ENCODE measurements around the gene FKTN. TPM values are rescaled to one million over a fixed set of nuclear protein-coding genes. Genes with fewer than 3 reads are reported as not detected.

Gene FKTN
- total RNA-seq, 1 experiment from 2014 or later = 17.3 TPM

DNA sequence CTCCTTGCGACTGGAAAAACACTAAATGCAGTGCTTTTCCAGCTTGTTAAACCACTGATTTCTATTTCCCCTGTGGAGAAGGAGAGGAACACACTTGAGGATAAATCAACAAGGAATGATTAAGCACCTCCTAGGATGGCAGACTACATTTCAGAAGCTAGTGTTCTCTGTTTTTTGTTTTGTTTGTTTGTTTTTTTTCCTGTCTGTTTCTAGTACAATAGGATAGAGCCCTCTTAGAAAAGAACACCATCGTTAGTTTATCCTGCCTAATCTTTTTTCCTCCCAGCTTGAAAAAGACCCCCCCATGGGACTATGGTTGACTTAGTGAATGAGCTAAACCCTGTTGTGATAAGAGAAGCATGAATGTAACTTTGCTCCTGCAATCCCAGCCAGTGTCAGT is 100.4 kb downstream of the FKTN start:
- intact Hi-C loops (cut with micrococcal nuclease) = no loop called here
- H3K9ac ChIP-seq (ENCODE audit: low read length) = no peak overlapping the region
- H3K9me2 ChIP-seq (ENCODE audit: insufficient read depth) = no peaks in the 10 kb centered on the region
- no peaks in the 10 kb centered on the region for H3K79me2 ChIP-seq (ENCODE audit: insufficient read depth, low read length)
- TF ChIP-seq SRF (IDR thresholded peaks at IDR 0.05; ENCODE audit: low read depth) (no peak), JUND (IDR thresholded peaks at IDR 0.05) (no peak), FOSL1 (IDR thresholded peaks at IDR 0.05; ENCODE audit: low read depth) (no peak), REST (IDR thresholded peaks at IDR 0.05; ENCODE audit: low read depth) (no peak), ZFX (IDR thresholded peaks at IDR 0.05) (no peak), TCF7L2 (IDR thresholded peaks at IDR 0.05; ENCODE audit: borderline replicate concordance, extremely low read depth, insufficient read depth, insufficient read length) (no peak), EGR1 (IDR thresholded peaks at IDR 0.05; ENCODE audit: low read depth) (no peak), CEBPB (IDR thresholded peaks at IDR 0.05; ENCODE audit: low read depth) (no peak), MAX (IDR thresholded peaks at IDR 0.05) (no peak), ELF1 (IDR thresholded peaks at IDR 0.05; ENCODE audit: borderline replicate concordance, low read depth) (no peak), CBX3 (IDR thresholded peaks at IDR 0.05; ENCODE audit: low read depth) (no peak), ZNF274 (IDR thresholded peaks at IDR 0.05; ENCODE audit: low read depth, low read length) (no peak), CTCF (IDR thresholded peaks at IDR 0.05 in 2 of 3, conservative IDR thresholded peaks at IDR 0.05 in 1 of 3; ENCODE audit: borderline replicate concordance in 1 of 3, insufficient read depth in 1 of 3, low read depth in 2 of 3, low read length in 2 of 3) (no peak), YY1 (IDR thresholded peaks at IDR 0.05; ENCODE audit: extremely low read depth, insufficient replicate concordance, low read depth, low read length) (no peak), POLR2AphosphoS5 (IDR thresholded peaks at IDR 0.05; ENCODE audit: low read depth, low read length) (no peak), SP1 (IDR thresholded peaks at IDR 0.05; ENCODE audit: low read depth) (no peak), RAD21 (IDR thresholded peaks at IDR 0.05; ENCODE audit: low read depth) (no peak), ATF3 (IDR thresholded peaks at IDR 0.05) (no peak)
- TF ChIP-seq, protein P1, sequence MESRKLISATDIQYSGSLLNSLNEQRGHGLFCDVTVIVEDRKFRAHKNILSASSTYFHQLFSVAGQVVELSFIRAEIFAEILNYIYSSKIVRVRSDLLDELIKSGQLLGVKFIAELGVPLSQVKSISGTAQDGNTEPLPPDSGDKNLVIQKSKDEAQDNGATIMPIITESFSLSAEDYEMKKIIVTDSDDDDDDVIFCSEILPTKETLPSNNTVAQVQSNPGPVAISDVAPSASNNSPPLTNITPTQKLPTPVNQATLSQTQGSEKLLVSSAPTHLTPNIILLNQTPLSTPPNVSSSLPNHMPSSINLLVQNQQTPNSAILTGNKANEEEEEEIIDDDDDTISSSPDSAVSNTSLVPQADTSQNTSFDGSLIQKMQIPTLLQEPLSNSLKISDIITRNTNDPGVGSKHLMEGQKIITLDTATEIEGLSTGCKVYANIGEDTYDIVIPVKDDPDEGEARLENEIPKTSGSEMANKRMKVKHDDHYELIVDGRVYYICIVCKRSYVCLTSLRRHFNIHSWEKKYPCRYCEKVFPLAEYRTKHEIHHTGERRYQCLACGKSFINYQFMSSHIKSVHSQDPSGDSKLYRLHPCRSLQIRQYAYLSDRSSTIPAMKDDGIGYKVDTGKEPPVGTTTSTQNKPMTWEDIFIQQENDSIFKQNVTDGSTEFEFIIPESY (IDR thresholded peaks at IDR 0.05; ENCODE audit: extremely low read depth, insufficient replicate concordance, low read length) = no peak
- BruUV-seq (replicated peaks) = no TSS peak
- no peak overlapping the region for H3K27ac ChIP-seq (ENCODE audit: low read depth, low read length)
- DNase-seq (ENCODE audit: low read depth, low spot score) (no peak), ATAC-seq (no peak)
- H3K4me2 ChIP-seq (ENCODE audit: low read length) = no peak overlapping the region
- H3K4me1 ChIP-seq (ENCODE audit: control insufficient read depth in 1 of 2, insufficient read depth in 2 of 2, low read length in 2 of 2) = no peaks in the 10 kb centered on the region
- H3K9me3 ChIP-seq (ENCODE audit: control insufficient read depth in 1 of 2, insufficient read depth in 1 of 2, low read depth in 1 of 2, low read length in 2 of 2) = no peaks in the 10 kb centered on the region
- H3K4me3 ChIP-seq (replicated peaks in 1 of 2; ENCODE audit: low read depth in 1 of 2, low read length in 2 of 2) = no peak overlapping the region
- CTCF ChIA-PET = no interaction called here
- POLR2A ChIA-PET = no interaction called here
- no peaks in the 10 kb centered on the region for H4K20me1 ChIP-seq (ENCODE audit: insufficient read depth)
- RAD21 ChIA-PET (ENCODE audit: low non-redundant PET in 1 of 2, low total read pairs in 2 of 2, uncharacterized antibody in 2 of 2, unreplicated experiment in 2 of 2) = no interaction called here
- H3K27me3 ChIP-seq (ENCODE audit: insufficient read depth, low read length) = no peaks in the 10 kb centered on the region
- no peaks in the 10 kb centered on the region for H3K36me3 ChIP-seq (ENCODE audit: control insufficient read depth in 1 of 2, insufficient read depth in 2 of 2, low read length in 2 of 2)
- H2AFZ ChIP-seq (ENCODE audit: low read depth, low read length, poor library complexity, severe bottlenecking) = no peak overlapping the region
